ENCODE data around the gene LRRC74B.
"Not testable (repeated sequence)": the region's sequence is repeated elsewhere in the genome, so short reads cannot be mapped to it uniquely, and the experiment has no call there.

DNA sequence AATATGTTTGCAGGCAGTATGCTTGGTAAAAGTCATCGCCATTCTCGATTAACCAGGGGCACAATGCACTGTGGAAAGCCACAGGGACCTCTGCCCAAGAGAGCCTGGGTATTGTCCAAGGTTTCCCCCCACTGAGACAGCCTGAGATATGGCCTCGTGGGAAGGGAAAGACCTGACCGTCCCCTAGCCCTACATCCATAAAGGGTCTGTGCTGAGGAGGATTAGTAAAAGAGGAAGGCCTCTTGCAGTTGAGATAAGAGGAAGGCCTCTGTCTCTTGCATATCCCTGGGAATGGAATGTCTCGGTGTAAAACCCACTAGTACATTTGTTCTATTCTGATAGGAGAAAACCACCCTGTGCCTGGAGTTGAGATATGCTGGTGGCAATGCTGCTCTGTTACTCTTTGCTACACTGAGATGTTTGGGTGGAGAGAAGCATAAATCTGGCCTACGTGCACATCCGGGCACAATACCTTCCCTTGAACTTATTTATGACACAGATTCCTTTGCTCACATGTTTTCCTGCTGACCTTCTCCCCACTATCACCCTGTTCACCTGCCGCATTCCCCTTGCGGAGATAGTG lies 47.9 kb downstream of the LRRC74B start:
- TF ChIP-seq, protein P1, sequence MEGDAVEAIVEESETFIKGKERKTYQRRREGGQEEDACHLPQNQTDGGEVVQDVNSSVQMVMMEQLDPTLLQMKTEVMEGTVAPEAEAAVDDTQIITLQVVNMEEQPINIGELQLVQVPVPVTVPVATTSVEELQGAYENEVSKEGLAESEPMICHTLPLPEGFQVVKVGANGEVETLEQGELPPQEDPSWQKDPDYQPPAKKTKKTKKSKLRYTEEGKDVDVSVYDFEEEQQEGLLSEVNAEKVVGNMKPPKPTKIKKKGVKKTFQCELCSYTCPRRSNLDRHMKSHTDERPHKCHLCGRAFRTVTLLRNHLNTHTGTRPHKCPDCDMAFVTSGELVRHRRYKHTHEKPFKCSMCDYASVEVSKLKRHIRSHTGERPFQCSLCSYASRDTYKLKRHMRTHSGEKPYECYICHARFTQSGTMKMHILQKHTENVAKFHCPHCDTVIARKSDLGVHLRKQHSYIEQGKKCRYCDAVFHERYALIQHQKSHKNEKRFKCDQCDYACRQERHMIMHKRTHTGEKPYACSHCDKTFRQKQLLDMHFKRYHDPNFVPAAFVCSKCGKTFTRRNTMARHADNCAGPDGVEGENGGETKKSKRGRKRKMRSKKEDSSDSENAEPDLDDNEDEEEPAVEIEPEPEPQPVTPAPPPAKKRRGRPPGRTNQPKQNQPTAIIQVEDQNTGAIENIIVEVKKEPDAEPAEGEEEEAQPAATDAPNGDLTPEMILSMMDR (IDR thresholded peaks at IDR 0.05; ENCODE audit: poor library complexity): not testable (repeated sequence)
- not testable (repeated sequence) for TF ChIP-seq EZH2 (IDR thresholded peaks at IDR 0.05; ENCODE audit: borderline replicate concordance); EZH2phosphoT487 (IDR thresholded peaks at IDR 0.05; ENCODE audit: low read depth, severe bottlenecking, unreplicated experiment)

Data from hepatocyte (in vitro differentiated cells).